H1 (cell line): Measurements from ENCODE around the gene ERICH2.

ENCODE experiments used
- CHD2 ChIP-seq: IDR thresholded peaks from 2 replicates; pipeline ENCODE4 v1.6.1; 2012; ENCODE audit warnings: low read length, improper control_type of control experiment
- CTCF ChIP-seq, 3 experiments: IDR thresholded peaks; 1 replicate in 2 of 3; 2 replicates in 1 of 3; pipeline versions ENCODE4 v1.5.1 to v1.6.1; 2011; ENCODE audit warnings: low read length in 3 of 3, mild to moderate bottlenecking in 3 of 3, inconsistent platforms in 2 of 3, low read depth in 1 of 3, moderate library complexity in 1 of 3; ENCODE audit not compliant: insufficient read depth in 1 of 3; ENCODE audit errors: control extremely low read depth in 1 of 3
- NANOG ChIP-seq: IDR thresholded peaks from 2 replicates; pipeline ENCODE4 v1.6.1; 2011; ENCODE audit warnings: low read length, low read depth, mild to moderate bottlenecking, inconsistent platforms; ENCODE audit not compliant: insufficient read depth, poor library complexity, severe bottlenecking

GRCh38 chr2:170772295-170772694 lies 2.1 kb downstream of the ERICH2 start:
- no peak for TF ChIP-seq CTCF (IDR thresholded peaks at IDR 0.05; ENCODE audit: control extremely low read depth in 1 of 3, insufficient read depth in 1 of 3, low read depth in 1 of 3, low read length in 3 of 3)
- no peak for TF ChIP-seq NANOG
- TF ChIP-seq CHD2 = no peak
